Dermis blood vessel endothelial cell (primary cell): Measurements from ENCODE around the gene HDAC11. TPM values are rescaled to one million over a fixed set of nuclear protein-coding genes. Genes with fewer than 3 reads are reported as not detected.
"Not testable (repeated sequence)": the region's sequence is repeated elsewhere in the genome, so short reads cannot be mapped to it uniquely, and the experiment has no call there.

ENCODE experiments used
- DNase-seq: peaks from one replicate; pipeline ENCODE4 v3.0.0; 2010
- total RNA-seq: library from RNA; depleted of rRNA; stranded (reverse); fragments of >200 nt; gene quantifications from 2 replicates; pipeline ENCODE4 v1.2.3, GENCODE V29; 2014

Gene HDAC11
- total RNA-seq, 1 donor from 2014 or later: 8.8 TPM

DNA sequence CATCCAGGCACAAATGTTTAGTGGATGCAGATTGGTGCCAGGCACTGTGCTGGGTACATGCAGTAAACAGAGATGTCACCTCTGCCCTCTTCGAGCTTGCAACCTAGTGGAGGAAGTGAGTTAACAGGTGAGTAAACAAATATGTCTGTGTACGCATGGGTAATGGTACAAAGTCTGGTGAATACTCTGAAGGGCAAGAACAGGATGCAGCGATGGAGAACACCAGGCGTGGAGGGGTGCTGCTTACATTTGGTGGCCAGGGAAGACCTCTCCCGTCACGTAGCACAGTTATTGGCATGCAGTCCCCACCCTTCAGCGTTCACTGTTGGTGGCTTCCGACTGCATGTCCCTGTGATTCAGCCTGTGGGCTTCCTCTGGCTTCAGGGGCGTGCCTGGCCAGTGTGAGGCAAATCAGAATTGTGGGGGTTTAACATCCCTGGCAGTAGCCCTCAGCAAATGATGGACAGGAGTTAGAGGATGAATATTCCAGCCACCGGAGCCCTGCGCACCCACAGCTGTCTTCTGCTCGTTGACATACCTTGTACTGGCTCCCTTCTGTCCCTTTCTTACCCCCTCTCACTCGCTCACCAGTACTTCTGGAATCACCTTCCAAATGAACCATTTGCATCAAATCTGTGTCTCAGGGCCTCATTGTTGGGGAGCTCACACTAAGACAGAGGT, 9.1 kb upstream of the HDAC11 start:
- DNase-seq: peak; percentile 14

DNA sequence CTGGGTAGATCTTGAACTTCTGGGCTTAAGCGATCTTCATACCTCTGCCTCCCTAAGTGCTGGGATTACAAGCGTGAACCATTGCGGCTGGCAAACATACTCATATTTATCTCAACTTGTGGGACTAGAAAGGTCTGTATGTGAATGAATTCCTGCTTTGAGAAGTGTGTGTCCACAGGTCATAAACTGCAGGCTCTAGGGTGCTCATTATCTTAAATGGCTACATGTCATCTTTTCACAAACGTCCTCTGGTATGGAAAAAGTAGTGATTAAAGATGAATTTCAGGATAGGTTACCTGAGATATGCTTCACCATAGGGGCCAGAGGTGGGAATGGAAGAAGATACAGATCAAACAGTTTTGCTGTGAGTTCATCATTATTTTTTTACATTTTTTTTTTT, 7.8 kb upstream of the HDAC11 start:
- no peak for DNase-seq

DNA sequence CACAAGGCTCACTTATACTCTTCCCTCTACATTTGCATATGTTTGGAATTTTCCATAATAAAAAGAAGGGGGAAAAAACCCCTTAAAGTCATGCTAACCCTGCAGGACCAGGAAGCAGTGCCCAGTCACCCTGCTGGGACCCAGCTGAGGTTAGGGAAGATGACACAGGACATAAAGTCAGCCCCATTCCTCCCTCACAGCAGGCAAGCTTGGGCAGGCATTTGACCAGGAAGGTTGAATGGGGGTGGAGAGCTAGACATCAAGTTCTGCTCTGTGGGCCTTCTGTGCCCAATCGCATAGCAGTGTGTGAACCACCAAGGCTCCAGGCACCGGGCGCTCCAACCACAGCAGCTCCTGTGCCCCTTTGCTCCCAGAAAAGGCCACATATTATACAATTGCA, 7.1 kb upstream of the HDAC11 start:
- DNase-seq: no peak

DNA sequence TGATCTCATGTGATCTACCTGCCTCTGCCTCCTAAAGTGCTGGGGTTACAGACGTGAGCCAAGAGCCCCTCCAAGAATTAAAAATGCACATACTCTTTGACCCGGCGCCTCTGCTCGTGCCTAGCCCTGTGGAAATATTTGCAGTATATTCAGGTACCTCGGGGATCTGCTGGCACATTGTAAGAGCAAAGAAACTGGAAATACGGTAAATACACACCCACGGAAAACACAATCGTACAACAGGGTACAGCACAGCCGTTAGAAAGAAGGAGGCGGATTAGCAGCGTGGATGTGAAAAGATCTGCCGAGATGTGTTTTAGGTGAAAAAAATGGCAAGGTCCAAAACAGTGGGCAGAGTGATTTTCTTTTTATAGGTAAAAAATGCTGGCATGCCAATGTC, 6.1 kb upstream of the HDAC11 start:
- DNase-seq: no peak

DNA sequence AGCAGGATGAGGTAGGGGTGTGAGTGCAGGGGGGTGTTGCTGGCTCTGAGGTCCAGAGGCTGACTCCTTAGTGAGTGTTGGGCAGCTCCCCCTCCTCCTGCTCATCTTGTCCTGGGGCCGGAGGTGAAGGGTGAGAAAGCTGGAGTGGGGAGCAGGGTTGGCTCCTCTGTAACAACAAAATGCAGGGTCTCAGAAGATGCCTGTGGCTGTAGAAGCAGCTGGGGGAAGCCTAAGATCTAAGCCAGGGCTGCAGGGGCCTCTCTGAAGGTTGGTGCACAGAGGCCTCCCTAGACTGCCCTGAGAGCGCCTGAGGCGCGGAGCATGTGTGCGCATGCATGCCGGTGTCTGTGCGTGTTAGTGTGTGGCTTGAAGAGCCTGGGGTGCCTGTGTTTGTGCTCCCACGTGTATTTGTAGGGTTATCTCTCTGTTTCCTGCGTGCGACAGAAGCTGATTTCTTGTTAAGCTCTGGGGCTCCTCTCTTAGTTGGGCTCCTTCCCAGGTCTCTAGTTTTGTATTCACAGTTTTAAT, 5.3 kb upstream of the HDAC11 start:
- no peak for DNase-seq

DNA sequence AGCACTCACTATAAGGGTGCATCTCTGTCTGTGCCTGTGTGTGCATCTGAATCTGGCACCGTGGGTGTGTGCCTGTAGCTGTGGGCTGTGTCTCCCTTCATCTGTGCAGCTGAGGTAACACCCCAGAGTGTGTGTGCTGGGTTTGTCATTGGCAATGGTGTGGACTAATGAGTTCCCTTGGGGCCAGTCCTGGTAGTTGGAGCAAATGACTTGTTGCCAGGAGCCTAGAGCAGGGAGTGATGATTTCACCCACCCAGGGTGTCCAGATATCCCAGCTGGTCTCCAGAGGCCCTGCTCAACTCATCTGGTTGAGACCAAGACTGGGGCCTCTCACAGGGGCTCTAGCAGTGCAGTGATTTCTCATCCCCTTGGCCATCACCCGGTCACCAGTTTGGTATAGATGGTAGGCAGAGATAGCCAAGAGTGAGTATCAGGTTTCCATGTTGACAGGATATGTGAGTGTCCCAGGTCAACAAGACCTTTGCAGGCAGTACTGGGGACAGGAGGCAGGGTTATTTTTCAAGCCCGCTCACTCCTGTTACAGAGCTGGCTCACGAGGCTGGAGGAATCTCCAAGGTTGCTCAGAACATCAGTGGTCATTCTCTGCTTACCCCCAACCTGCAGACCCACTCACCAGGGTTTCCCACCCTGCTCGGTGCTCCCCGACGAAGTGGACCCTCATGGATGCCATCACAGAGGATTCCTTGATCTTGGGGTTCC, 4.1 kb upstream of the HDAC11 start:
- DNase-seq: no peak

DNA sequence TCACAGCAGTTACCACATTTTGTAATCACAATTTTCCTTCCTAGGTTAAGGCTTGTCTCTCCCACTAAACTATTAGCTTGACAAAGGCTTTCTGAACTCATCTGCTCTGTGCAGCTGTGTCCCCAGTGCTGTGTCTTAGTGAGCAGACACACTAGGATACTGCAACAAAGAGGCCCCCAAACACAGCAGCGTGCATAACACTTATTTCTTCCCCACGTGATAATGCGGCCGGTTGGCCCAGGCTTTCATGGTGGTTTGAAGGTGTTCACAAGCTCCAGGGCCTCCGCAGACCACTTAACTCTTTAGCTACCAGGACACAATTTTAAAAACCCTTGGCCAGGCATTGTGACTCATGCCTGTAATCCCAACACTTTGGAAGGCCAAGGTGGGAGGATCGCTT, 2.2 kb upstream of the HDAC11 start:
- DNase-seq: no peak

DNA sequence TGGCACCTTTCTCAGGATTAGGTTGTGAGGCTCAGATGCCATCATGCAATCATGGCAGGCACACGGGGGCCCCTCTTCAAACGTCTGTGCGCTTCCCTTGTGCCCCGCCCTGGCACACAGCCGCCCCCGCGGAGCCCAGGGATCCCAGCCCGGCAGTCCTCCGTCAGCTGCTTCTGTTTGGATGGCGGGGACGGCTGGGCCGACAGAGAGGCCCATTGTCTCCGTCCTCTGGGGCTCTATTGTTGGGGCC, 849 bp upstream of the HDAC11 start:
- DNase-seq: no peak

DNA sequence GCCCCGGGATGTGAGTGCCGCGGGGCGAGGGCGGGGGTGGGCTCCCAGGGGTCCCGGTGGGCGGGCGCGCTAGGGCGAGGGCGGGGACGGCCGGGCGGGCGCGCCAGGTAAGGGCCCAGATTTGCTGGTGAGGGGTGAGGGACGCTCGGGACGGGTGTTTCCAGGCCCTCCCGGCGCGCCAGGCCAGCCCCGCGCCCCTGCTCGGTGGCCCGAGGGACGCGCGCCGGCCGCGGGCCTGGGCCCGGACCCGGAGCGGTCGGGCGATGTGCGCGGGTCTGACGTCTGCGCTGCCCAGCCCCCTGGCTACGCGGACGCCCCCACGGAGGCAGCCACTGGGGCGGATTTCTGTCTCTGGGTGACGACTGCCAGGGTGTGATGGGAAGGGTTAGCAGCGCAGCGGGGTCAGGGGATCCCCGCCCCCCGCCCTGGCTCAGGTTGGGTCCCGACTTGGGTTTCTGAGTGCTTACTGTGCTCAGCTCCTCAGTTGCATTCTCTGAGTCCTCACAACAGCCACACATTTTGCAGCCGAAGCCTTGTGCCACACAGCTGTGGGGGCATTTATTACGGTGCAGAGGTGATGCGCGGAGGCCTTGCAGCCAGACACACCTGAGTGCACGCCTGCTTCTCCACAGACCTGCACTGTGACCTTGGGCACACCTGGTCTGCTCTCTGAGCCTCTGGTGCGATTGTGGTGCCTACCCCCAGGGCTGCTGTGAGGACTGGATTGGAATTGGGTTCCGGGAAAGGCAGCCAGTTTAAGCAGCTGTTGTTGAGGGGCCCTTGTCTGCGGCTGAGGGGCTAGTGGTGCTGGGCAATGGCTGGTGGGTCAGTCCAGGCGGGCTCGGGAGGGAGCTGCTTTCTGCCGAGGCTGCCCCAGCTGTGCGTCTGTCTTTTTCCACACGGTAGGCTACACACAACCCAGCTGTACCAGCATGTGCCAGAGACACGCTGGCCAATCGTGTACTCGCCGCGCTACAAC, 523 bp downstream of the HDAC11 start:
- DNase-seq: peak; percentile 29

DNA sequence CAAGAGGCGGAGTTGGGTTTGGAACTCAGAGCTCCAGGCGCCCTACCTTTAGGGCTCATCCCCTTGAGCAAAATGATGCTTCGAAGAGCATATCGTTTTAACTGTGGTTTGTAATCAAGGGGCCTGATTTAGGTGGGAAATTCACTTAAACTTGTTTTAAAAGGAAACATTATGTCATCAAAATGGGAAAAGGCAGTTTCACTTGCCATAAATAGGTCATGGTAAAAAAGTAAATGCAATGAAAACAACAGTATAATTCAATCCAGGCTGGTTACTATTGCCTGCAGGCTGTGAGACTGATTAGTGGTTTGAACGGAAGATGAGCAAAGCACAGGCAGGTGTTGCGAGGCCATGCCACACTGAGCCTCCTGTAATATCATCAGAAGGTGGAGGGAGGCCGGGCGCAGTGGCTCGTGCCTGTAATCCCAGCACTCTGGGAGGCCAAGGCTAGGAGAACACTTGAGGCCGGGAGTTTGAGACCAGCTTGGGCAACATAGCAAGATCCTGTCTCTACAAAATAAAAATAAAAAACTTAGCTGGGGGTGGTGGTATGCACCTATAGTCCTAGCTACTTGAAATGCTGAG, 2.1 kb downstream of the HDAC11 start:
- no peak for DNase-seq

DNA sequence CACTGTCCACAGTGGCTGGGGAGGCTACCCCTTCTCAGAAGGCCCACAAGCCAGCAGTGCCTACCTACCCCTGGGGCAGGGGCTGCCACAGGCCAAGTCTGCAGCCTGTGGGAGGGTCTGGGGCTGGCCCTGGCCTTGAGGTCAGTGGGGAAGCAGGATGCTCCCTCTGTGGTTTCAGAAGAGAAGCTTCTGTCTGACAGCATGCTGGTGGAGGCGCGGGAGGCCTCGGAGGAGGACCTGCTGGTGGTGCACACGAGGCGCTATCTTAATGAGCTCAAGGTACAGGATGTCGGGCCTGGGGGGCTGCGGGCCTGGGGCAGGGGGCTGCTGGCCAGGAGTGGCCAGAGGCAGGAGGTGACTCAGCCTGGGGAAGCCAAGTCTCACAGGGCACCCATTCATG, 3.2 kb downstream of the HDAC11 start:
- DNase-seq: no peak

DNA sequence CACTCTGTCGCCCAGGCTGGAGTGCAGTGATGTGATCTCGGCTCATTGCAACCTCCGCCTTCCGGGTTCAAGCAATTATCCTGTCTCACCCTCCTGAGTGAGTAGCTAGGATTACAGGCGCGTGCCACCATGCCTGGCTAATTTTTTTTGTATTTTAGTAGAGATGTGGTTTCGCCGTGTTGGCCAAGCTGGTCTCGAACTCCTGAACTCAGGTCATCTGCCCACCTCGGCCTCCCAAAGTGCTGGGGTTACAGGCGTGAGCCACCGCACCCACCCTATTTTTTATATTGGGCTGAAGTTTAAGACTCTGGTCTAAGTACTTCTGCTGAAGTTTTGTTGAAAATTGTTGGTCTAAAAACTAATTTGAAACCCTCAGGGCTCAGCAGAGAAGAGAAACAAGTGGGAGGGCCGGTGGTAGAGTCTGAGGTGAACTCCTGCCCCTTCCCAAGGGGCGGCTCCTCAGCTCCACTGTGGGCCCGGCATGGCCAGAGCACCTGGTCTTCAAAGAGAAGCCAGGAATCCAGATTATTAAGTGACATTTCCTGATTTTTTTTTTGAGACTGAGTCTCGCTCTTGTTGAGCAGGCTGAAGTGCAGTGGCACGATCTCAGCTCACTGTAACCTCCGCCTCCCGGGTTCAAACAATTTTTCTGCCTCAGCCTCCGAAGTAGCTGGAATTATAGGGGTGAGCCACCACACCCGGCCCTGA, 4.0 kb downstream of the HDAC11 start:
- DNase-seq: no peak

DNA sequence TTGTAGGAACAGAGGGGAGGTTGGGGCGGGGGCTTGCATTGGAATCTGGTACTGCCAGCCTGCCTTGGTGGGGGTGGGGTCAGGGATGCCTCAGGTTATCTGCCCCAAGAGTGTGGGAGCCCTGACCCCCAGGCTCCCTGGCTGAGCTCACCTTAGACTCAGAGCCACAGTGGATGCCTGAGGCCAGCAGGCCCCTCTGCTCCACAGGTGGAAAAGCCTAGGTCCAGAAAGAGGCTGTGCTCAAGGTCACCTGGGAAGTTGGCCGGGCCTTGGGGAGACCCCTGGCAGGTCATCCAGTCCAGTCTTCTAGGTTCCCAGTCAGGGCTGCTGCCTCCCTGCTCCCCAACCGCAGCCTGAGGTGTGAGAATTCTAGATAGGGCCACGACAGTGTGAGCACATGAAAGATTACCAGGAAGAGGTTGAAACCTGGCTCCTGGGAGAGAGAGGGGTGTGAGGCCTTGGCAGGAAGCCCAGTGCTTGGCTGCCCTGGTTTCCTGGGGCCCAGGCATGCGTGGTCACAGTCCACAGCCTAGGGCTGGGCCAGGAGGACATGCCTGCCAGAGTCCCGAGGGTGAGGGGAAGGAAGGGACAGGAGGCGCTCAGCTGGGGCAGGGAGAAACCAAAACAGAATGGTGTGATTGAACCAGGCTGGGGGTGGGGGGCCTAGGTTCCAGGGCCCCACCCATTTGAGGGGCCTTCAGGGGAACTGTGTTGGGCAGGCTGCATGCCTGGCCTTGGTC, 4.9 kb downstream of the HDAC11 start:
- no peak for DNase-seq

DNA sequence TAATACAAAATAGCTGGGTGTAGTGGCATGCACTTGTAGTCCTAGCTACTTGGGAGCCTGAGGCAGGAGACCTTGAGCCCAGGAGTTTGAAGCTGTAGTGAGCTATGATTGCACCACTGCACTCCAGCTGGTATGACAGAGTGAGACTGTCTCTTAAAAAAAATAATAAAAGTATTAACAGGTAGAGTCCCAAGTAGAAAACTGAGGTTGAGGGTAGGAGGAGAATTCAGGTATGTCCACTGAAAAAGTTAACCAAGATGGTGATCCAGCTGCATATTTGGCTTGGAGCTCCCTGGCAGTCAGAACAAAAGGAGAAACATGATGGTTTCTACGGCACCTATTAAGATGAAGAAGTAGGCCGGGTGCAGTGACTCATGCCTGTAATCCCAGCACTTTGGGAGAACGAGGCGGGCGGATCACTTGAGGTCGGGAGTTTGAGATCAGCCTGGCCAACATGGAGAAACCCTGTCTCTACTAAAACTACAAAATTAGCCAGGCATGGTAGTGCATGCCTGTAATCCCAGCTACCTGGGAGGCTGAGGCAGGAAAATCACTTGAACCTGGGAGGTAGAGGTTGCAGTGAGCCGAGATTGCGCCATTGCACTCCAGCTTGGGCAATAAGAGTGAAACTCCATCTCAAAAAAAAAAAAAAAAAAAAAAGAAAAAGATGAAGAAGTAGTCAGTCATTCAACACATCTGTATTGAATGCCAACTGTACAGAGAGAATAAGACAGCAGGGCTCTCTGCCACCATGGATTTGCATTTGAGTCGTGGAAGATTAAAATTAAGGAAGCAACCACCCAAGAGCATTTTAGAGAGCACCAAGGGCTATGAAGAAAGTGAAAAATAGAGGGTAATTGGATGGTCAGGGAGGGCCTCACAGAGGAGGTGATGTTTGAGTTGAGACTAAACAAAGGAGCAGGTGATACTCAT, 5.8 kb downstream of the HDAC11 start:
- DNase-seq: not testable (repeated sequence)

DNA sequence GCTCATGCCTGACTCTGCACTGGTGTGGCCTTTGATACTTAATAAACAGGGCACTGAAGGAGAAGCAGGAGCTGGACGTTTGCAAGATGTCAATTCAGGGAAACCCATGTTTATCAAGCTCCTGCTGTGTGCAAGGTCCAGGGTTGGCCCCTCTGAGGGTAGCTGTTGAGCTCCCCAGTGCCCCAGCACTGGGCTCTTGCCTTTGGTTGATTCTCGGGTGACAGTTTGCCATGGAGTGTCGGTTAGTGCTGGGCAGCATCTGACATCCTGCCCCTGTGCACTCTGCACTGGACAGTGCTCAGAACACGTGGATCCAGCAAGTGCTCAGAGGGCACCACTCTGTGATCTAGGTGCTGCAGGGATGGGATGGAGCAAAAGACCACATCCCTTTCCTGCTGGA, 7.3 kb downstream of the HDAC11 start:
- DNase-seq: no peak

DNA sequence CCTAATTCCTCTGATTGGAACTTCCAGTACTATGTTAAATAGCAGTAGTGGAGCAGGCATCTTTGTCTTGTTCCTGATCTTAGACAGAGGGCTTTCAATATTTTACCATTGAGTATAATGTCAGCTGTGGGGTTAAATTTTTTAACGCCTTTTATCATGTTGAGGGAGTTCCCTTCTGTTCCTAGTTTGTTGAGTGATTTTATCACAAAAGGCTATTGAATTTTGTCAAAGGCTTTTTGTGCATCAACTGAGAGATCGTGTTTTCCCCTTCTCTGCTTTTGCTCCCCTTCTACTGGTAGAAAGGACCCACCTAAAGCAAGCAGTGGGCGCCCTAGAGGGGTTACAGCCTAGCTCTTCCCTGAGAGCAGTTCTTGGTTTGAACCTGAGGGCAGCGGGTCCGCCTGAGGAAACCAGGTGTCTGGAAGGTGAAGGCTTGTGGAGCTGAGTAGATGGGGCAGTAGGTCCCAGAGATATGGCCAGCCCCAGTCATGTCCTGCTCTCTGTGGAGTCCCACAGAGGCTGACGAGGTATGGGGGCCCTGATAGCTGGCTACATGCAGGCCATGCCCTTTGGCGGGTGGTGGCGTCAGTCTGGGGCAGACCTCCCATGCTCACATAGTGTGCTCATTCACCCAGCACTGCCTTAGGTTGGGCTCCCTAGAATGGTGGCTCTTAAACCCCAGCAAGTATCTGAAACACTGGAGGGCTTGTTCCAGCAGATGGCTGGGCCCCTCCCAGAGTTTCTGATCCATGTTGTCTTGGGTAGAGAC, 11.3 kb downstream of the HDAC11 start:
- DNase-seq: no peak

DNA sequence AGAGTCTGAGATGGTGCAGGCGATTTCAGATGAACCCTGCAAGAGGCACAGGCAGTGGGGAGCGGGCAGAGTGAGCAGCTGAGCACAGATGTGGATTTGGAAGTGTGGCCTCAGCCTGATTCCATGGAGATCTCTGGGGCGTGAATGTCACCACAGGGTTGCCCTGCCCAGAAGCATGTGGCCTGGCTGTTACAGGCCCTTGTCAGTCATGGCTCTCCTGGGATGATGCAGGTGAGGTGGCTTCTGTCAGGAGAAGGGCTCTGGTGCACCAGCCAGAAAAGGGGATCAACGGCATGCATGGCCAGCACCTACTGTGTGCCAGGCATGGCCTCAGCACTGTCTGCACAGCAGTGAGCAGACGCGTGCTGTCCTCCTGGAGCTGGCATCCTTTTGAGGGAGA, 11.9 kb downstream of the HDAC11 start:
- no peak for DNase-seq

DNA sequence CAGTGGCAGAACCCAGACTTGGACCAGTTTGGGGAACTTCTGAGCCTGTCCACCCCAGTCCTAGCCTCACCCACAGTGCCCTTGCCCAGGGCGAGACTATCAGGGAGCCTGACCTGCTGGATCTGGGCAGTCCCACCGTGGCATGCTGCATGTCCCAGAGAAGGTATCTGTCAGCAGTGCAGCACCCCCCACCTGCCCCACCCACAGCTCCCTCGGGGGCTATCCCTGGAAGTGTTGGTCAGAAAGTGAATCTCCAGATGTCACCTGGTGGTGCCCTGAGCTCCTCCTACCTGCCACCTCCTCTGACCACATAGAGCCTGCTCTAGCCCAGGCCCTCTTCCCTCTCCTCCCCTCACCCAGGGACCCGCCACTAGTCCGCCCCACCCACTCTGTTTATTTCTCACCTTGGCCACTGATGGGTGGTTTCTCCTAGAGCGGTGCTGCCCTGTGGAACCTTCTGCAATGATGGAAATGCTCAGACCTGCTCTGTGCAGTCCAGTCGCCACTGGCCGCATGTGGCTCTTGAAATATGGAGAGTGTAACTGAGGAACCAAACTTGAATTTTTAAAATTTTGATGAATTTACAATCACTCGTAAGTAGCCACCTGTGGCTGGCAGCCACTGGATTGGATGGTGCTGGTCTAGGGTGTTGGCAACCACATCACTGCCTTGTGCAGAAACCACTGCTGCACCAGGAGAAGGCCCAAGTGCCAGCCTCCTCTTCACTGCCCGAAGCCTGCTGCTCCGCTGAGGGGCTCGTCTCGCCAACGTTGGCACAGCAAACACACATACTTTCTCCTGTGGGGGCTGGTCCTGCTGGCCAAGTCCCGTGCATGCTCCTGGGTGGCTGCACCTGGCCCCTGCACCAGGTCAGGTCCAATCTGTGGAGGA, 13.1 kb downstream of the HDAC11 start:
- no peak for DNase-seq
